GM18505 (cell line): ENCODE results near the gene ZNF724.
"Not testable (repeated sequence)": the region's sequence is repeated elsewhere in the genome, so short reads cannot be mapped to it uniquely, and the experiment has no call there.

Experiments used
- ATAC-seq: cut with Tn5 transposase; IDR thresholded peaks from one replicate; pipeline ENCODE4 v1.9.1; 2021; ENCODE audit not compliant: unreplicated experiment
- POLR2A ChIP-seq: IDR thresholded peaks from 4 replicates; pipeline ENCODE4 v1.6.1; 2011; ENCODE audit warnings: borderline replicate concordance; ENCODE audit not compliant: insufficient read depth, insufficient read length; ENCODE audit errors: extremely low read depth

ZNF724 gene

GRCh38 chr19:23249911-23250649 lies at the start of gene ZNF724:
Gene ZNF724, minus strand, starts transcription at chr19:23250394. Its CDS starts 152 bp downstream, at chr19:23250242.
- TF ChIP-seq POLR2A = peak; percentile 77
- ATAC-seq = peak; percentile 99

- ATAC-seq = no peak
Observed at GRCh38 chr19:23294141-23294540, 43.9 kb upstream of the ZNF724 start.

DNA sequence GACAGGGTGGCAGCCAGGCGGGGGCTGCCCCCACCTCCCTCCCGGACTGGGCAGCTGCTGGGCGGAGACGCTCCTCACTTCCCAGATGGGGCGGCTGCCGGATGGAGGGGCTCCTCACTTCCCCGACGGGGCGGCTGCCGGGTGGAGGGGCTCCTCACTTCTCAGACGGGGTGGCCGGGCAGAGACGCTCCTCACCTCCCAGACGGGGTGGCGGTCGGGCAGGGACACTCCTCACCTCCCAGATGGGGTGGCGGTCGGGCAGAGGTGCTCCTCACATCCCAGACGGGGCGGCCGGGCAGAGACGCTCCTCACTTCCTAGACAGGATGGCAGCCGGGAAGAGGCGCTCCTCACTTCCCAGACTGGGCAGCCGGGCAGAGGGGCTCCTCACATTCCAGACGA lies 39.8 kb upstream of the ZNF724 start:
- ATAC-seq = not testable (repeated sequence)

More at GRCh38 chr19:23294141-23294540, 43.9 kb upstream of the ZNF724 start:
- no peak for TF ChIP-seq POLR2A

GRCh38 chr19:23287620-23288019 lies 37.4 kb upstream of the ZNF724 start:
- no peak for TF ChIP-seq POLR2A
- no peak for ATAC-seq

GRCh38 chr19:23286477-23286876 lies 36.3 kb upstream of the ZNF724 start:
- TF ChIP-seq POLR2A = no peak
- no peak for ATAC-seq

- no peak for ATAC-seq
- TF ChIP-seq POLR2A = no peak
Observed at GRCh38 chr19:23285948-23286347, 35.8 kb upstream of the ZNF724 start.

GRCh38 chr19:23285326-23285725 lies 35.1 kb upstream of the ZNF724 start:
- not testable (repeated sequence) for ATAC-seq

DNA sequence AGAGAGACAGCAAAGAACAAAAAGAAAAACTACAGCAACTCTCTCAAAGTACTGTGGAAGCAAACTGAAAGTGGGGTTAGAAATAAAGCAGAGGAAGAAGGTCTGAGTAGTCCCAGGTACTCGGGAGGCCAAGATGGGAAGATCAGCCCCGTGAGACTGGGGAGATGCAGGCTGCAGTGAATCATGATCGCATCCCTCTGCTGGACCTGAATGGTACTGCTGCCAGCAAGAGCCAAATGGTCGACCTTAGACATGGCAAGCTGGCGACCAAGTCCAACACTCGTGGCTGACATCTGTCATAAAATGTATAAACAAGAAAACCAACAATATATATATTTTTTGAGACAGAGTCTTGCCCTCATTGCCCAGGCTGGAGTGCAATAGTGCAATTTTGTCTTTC lies 33.7 kb upstream of the ZNF724 start:
- ATAC-seq = no peak
- no peak for TF ChIP-seq POLR2A

DNA sequence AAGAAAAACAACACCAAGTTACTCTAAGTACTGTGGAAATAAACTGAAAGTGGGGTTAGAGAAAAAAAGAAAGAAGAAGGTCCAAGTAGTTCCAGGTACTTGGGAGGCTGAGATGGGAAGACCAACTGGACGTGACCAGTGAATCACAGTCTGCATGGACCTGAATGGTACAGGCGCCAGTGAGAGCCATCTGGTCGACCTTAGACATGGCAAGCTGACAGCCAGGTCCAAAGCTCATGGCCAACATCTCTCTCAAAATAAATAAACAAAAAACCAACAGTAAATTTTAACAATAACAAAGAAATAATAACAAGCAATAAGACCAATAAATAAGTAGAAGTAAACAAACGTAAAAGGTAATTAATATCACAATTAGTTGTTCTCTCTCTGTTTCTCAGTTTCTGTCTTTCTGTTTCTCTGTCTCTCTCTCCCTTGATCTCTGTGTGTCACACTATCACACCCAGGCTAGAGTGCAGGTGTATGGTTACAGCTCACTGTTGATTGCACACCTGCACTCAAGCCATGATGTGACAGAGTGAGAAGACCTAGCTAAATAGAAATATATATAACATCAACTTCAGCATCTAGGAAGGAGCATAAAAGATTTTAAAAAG lies 31.6 kb upstream of the ZNF724 start:
- ATAC-seq = no peak
- TF ChIP-seq POLR2A = no peak

GRCh38 chr19:23278118-23278517 lies 27.9 kb upstream of the ZNF724 start:
- not testable (repeated sequence) for ATAC-seq

DNA sequence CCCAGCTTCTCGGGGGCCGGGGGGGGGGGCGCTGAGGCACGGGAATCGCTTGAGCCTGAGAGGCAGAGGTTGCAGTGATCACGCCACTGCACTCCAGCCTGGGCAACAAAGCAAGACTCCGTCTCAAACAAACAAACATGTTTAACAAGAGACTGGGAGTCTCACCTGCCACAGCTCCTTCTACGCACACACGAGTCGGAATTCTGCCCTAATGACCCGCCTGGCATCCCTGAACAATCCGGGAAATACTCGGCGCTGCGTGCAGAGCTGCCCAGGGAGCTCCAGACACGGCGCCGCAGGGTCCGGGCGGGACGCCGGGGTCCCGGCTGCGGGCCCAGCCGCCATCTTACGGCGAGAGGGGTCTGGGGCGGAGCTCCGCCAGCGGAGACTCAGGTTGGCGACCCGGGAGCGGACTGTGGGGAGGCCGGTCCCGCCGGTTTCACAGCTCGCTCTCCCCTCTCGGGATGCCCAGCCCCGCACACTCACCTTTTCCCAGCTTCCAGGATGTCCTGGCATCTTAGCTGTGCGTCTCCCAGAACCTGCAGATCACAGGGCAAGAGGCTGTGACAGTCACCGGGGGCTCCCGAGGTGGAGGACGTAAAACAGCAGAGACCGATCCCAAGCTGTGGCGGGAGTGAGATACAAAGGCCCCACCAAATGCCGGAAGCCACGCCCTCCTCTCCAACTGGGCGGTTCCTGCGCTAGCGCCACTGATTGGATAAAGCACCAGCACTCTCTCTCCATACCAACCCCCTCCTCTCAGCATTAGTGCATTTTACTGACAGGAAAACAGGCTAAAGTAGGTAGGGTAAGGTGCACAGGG lies 23.6 kb upstream of the ZNF724 start:
- TF ChIP-seq POLR2A = peak; percentile 92
- ATAC-seq = peak; percentile 99

- no peak for ATAC-seq
- TF ChIP-seq POLR2A = no peak
Observed at GRCh38 chr19:23273022-23273589, 22.9 kb upstream of the ZNF724 start.

GRCh38 chr19:23263870-23264590 lies 13.8 kb upstream of the ZNF724 start:
- ATAC-seq = no peak
- TF ChIP-seq POLR2A = no peak
